ENCODE measurements around the gene RNF2.
"Not testable (repeated sequence)": the region's sequence is repeated elsewhere in the genome, so short reads cannot be mapped to it uniquely, and the experiment has no call there.

Gene RNF2

GRCh38 chr1:185044981-185045813, at the start of gene RNF2:
Gene RNF2, plus strand, starts transcription at chr1:185045558. Its CDS starts 41,996 bp downstream, at chr1:185087554.
- DNase-seq (ENCODE audit: low read depth), result peak; percentile 71

DNA sequence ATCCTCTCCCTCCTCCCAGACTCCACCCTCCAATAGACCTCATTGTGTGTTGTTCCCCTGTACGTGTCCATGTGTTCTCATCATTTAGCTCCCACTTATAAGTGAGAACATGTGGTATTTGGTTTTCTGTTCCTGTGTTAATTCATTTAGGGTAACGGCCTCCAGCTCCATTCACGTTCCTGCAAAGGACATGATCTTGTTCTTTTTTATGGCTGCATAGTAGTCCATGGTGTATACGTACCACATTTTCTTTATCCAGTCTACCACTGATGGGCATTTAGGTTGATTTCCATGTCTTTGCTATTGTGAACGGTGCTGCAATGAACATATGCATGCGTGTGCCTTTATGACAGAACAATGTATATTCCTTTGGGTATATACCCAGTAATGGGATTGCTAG, 45.4 kb upstream of the RNF2 start:
- not testable (repeated sequence) for DNase-seq (ENCODE audit: low read depth)

GRCh38 chr1:185001312-185001880, 44.0 kb upstream of the RNF2 start:
- not testable (repeated sequence) for DNase-seq (ENCODE audit: low read depth)

- DNase-seq (ENCODE audit: low read depth), result no peak
Observed at GRCh38 chr1:185008838-185009237, 36.5 kb upstream of the RNF2 start.

- no peak for DNase-seq (ENCODE audit: low read depth)
Observed at GRCh38 chr1:185010361-185010760, 35.0 kb upstream of the RNF2 start.

GRCh38 chr1:185014941-185015340, 30.4 kb upstream of the RNF2 start:
- DNase-seq (ENCODE audit: low read depth), result no peak

GRCh38 chr1:185015631-185016030, 29.7 kb upstream of the RNF2 start:
- DNase-seq (ENCODE audit: low read depth), result no peak

DNA sequence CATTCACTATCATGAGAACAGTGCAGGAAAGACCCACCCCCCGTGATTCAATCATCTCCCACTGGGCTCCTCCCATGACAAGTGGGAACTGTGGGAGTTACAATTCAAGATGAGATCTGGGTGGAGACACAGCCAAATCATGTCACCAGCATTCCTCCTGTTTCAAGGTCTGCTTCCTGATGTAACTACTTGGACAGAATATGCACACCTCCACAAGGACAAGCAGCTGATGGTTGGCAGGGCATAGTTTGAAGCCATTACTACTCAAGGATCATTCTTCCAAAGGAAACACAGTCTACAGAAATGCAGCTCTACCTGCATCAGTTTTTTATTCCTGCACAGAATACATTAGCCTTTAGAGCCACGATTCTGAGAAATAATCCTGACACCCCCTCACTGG, 28.5 kb upstream of the RNF2 start:
- no peak for DNase-seq (ENCODE audit: low read depth)

DNA sequence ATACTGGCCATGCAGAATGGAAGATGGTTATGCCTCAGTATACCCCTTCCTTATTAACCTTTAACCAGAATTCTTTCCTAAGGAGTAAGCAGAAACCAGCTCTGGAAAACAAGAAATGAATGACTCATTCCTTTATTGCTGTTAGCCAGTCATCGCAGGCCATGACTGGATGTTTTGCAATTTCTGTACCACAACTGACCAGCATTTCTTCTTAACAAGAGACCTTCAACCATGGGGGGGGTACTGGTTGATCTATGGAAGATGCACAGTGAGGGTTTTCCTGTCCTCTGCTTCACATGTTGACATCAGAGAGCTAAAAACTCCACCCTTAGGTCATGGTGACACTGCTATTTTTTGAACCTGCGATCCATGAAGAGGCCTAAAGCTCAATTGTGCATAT, 28.0 kb upstream of the RNF2 start:
- DNase-seq (ENCODE audit: low read depth), result peak; percentile 77

- no peak for DNase-seq (ENCODE audit: low read depth)
Observed at GRCh38 chr1:185017966-185018365, 27.4 kb upstream of the RNF2 start.

DNA sequence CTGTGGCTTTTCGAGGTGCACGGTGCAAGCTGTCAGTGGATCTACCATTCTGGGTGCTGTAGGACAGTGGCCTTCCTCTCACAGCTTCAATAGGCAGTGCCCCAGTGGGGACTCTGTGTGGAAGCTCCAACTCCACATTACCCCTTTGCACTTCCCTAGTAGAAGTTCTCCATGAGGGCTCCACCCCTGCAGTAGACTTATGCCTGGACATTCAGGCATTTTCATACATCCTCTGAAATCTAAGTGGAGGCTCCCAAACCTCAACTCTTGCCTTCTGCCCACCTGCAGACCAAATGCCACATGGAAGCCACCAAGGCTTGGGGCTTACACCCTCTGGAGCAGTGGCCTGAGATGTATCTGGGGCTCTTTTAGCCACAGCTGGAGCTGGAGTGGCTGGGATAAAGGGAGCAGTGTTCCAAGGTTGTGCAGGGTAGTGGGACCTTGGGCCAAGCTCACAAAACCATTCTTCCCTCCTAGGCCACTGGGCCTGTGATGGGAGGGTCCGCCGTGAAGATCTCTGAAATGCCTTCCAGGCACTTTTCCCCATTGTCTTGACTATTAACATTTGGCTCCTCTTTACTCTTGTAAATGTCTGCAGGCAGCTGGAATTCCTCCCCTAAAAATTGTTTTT, 18.0 kb upstream of the RNF2 start:
- DNase-seq (ENCODE audit: low read depth), result no peak

DNA sequence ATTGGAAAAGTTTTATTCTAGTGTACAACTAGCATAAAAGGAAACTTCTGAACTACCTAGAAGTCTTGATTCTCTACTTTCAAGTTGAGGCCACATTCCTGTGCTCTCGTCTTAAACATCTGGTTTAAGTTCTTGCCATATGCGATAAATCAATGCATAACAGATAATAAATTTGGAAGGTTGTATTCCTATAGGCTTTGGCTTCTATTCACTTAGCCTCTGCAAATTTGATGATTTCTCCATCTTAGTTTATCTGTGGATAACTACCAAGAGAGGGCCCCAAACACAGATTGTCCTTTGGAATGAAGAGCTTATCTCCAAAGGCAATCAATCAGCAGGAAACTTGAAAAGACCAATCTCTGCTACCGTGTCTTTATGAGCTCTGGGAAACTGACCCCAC, 11.7 kb upstream of the RNF2 start:
- no peak for DNase-seq (ENCODE audit: low read depth)

- no peak for DNase-seq (ENCODE audit: low read depth)
Observed at GRCh38 chr1:185035258-185035657, 10.1 kb upstream of the RNF2 start.

DNA sequence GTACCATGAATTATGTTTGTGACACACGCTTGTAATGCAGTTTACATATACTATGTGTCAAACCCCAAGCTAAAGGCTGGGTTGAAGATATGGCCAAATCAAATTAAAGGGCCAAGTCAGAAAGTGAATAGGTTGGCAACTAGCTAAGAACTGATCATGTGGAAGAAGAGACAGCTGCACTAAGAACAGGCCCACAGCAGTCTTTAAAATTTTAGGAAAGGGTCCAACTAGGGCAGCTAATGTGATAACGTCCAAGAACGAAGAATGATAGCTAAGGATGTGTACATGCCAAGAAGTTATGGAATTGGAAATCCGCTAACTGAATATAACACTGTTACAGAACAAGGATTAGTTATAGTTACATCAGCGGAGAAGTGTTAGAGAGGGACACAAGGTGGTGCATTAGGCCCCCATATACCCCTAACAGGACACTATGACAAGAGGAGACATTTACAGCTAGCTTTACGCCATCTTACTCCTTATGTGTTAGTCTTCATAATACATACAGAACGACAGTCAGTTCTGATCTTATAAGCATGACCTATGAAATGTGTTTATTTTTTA, 6.5 kb upstream of the RNF2 start:
- no peak for DNase-seq (ENCODE audit: low read depth)

- DNase-seq (ENCODE audit: low read depth), result no peak
Observed at GRCh38 chr1:185039726-185040407, 5.5 kb upstream of the RNF2 start.

DNA sequence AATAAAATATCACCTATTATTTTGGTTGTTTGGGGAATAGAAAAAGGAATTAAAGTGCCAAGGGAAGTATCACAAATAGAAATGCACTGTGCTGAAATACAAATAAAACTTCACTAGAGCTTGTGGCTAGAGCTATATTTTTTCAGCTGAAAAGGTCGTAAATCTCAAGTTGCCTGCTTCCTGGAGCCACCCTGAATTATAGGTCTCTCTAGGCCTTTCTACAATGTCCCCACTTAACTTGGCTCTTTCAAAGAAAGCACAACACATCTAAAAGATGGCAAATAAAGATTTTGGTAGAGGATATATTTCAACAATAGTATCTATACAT, 5.0 kb upstream of the RNF2 start:
- DNase-seq (ENCODE audit: low read depth), result no peak

GRCh38 chr1:185041742-185042141, 3.6 kb upstream of the RNF2 start:
- no peak for DNase-seq (ENCODE audit: low read depth)

GRCh38 chr1:185042737-185043136, 2.6 kb upstream of the RNF2 start:
- DNase-seq (ENCODE audit: low read depth), result no peak

DNA sequence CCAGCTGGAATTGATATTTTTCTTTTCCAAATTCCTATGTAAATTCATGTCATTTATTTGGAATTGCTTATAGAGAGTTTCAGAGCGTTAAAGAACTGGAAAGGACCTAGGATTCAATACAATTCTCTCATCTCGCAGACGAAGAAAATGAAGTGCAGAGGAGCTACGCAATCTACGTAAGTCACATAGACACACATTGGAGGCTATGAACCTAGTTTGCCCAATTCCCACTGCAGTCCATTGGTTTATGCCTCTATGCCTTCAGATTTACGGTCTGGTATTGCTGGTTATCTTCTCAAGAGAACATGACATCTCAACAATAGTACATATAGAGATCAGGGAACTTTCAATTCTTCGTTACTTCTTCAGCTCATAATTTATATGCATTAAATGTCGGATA, 971 bp upstream of the RNF2 start:
- DNase-seq (ENCODE audit: low read depth), result peak; percentile 7

DNA sequence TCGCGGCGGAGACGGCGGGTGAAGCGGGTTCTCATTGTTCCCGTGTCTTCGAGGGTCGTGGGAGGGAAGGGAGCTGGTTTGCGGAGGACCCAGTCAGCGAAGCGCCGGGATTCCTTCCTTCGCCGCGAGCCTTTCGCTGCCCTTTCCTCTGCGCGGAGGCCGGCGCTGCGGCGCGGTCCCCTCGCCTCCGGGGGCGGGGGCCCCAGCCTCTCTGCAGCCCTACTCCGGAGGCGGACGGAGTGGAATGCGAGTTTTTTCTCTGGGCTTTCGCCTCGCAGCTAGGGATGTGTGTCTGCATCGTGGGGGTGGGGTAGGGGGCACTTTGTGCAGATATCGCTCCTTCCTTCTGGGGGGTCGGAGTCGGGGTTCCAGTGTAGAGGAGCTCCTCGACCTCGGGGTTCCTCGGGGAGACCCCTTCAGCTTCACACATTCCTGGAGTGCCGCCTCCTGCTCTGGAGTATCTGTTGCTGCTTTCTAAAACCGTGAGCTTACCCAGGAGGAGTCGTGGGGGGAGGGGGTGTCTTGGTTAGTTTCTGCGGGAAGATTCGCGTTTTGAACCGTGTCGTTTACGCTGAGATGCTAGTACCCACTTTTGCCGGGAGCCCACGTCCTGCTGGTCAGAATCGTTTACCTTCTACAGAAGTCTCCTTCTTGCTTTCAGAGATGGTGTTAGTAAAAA, 595 bp downstream of the RNF2 start:
- DNase-seq (ENCODE audit: low read depth), result no peak

DNA sequence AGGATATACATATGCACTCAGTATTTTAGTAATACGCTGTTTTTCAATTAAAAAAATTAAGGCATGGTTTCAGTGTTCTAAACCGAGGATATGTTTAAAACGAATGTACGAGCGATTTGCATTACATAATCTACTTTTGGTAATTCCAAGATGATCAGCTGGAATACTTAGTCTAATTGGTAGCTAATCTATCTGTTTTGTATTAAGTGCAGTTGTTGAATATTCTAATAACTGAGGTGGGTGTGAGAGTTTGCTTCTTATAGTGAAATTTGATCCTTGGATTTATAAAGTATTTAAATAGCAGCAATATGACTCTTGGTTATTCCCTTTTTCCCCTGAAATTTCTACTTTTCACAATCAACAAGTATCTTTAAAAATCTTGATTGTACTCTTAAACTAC, 1.3 kb downstream of the RNF2 start:
- no peak for DNase-seq (ENCODE audit: low read depth)

DNA sequence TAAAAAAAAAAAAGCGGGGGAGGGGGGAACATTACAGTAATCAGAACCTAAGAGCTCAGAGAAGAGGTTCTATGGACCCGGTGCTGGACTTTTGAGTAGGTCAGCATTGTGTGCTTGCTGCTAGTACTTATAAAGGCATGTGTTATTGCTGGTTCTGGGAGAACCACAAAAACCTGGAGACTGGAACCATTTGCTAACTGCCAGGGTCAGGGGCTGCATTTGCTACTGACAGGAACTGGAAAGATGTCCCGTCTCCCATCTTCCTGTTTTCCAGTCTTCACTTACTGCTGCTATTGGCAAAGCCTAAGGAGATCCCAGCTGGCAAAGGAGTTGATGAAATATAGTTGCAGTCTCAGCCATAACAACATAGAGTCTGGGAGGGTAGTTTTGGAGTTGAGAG, 4.3 kb downstream of the RNF2 start:
- no peak for DNase-seq (ENCODE audit: low read depth)

All from fibroblast of gingiva (primary cell).